ENCODE results near the gene ZNF154. TPM values are rescaled to one million over a fixed set of nuclear protein-coding genes. Genes with fewer than 3 reads are reported as not detected.
A peak's percentile ranks its signal among the peaks of the same experiment; 100 is the strongest.

Gene ZNF154
- total and polyA plus RNA-seq, 2 donors (not counting 1 experiment from before 2014, with no cell fraction given), result 25.4 to 40.4 TPM

DNA sequence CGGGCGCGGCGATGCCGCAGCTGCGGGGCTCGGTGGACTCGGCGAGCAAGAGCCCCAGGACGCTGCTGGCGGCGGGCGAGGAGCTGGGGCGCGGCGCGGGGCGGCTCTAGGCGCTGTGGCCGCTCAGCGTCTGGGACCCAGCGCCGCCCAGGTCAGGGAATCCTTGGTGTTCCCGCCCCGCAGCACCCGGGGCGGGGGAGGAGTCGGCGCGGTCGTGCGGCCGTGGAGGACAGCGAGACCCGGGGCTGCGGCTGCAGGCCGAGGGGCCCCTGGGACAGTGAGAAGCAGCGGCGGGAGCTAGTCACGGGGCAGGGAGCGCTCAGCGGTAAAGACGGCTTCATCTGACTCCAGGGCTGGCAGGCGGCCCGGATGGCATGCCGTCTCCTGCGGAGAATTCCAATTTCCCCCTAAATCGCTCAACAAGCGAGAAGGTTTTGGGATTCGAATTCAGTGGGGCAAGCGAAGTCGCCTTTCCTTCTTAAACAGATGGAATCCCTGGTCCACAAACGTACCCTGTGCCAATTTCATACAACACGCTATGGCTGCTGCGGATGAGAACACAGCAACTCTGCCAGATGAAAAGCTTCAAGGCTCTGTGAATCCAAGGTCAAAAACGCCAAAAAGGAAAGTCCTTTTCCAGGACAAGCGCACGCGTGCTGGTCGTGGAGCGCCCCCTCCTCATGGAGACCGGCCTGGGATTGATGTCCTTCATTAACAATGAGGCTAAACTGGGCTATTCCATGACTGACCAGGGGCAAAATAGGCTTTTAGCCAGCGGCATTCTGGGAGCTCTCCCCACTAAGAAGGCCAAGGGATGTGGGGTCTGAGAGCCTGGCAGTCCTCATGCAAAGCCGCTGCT is 44.5 kb downstream of the ZNF154 start:
- WGBS (ENCODE audit: insufficient coverage), result 5% methylated on average over 62 of the region's 64 CpGs
- POLR2A ChIA-PET, result interaction anchor here (0.6 kb wide), 1 partner anchor 58 kb away, joined by 3 read pairs; no protein-coding TSS in a partner anchor

DNA sequence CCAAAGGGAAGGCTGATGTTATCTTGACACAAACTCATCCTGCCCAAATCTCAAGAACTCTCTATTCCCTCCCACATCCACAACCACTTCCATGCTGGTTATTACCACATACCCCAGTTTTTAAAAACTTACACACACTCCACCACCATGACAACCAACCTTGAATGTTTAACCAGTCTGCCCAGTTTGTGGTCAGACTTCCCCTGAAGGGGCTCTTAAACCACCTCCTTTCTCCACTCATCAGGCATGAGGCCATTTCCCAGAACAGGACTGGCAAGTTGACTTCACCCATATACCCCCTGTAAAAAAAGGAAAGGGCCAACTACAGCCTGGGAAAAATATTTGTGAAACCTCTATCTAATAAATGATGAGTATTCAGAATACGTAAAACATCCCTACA is 52.7 kb downstream of the ZNF154 start:
- no peak for DNase-seq
- Histone ChIP-seq H3K36me3 (replicated peaks in 1 of 2; ENCODE audit: control extremely low read depth in 1 of 2, control insufficient read depth in 1 of 2, extremely low read depth in 1 of 2, insufficient read depth in 2 of 2, low read length in 1 of 2) (no peaks in the 10 kb centered on the region), H3K27ac (ENCODE audit: low read length in 2 of 2) (no peak overlapping the region), H3K79me2 (ENCODE audit: control insufficient read depth, insufficient read depth, low read length) (no peaks in the 10 kb centered on the region), H3K4me3 (ENCODE audit: control extremely low read depth in 1 of 5, extremely low read depth in 1 of 5, insufficient read depth in 1 of 5, low read depth in 2 of 5, low read length in 4 of 5) (no peak overlapping the region), H3K9me3 (ENCODE audit: control extremely low read depth in 1 of 3, control insufficient read depth in 2 of 3, insufficient read depth in 1 of 3, low read length in 2 of 3) (peaks cover 1 to 4% (median 2%) of the 10 kb centered on the region in 3 donors), H4K20me1 (ENCODE audit: control insufficient read depth, insufficient read depth, low read length, poor library complexity, severe bottlenecking) (no peaks in the 10 kb centered on the region), H3K4me1 (ENCODE audit: control insufficient read depth in 2 of 2, insufficient read depth in 2 of 2, low read length in 2 of 2) (no peaks in the 10 kb centered on the region), H3K27me3 (replicated peaks in 1 of 4; ENCODE audit: control extremely low read depth in 1 of 4, control insufficient read depth in 3 of 4, insufficient read depth in 4 of 4, low read length in 3 of 4) (peaks cover 0 to 13% (median 5%) of the 10 kb centered on the region in 4 experiments), H3K4me2 (replicated peaks; ENCODE audit: low read depth, low read length, poor library complexity, severe bottlenecking) (no peak overlapping the region), H2AFZ (ENCODE audit: insufficient read depth, low read depth, low read length, poor library complexity, severe bottlenecking) (no peak overlapping the region), H3K9ac (ENCODE audit: low read length) (no peak overlapping the region)
- H3K27me3 Mint-ChIP-seq, result peaks cover 71% of the 10 kb centered on the region
- no peak overlapping the region for H3K4me3 Mint-ChIP-seq
- H3K27ac Mint-ChIP-seq, result no peak overlapping the region
- no CpG with 5 or more reads among the region's 1 CpG for WGBS (ENCODE audit: insufficient coverage)
- TF ChIP-seq, protein P1, sequence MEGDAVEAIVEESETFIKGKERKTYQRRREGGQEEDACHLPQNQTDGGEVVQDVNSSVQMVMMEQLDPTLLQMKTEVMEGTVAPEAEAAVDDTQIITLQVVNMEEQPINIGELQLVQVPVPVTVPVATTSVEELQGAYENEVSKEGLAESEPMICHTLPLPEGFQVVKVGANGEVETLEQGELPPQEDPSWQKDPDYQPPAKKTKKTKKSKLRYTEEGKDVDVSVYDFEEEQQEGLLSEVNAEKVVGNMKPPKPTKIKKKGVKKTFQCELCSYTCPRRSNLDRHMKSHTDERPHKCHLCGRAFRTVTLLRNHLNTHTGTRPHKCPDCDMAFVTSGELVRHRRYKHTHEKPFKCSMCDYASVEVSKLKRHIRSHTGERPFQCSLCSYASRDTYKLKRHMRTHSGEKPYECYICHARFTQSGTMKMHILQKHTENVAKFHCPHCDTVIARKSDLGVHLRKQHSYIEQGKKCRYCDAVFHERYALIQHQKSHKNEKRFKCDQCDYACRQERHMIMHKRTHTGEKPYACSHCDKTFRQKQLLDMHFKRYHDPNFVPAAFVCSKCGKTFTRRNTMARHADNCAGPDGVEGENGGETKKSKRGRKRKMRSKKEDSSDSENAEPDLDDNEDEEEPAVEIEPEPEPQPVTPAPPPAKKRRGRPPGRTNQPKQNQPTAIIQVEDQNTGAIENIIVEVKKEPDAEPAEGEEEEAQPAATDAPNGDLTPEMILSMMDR (IDR thresholded peaks at IDR 0.05), result no peak
- TF ChIP-seq EZH2 (IDR thresholded peaks at IDR 0.05; ENCODE audit: borderline replicate concordance, insufficient read depth, low read depth, low read length, poor library complexity, severe bottlenecking), result no peak
- ChIA-PET CTCF (no interaction called here), POLR2A (no interaction called here)
- H3K9me3 Mint-ChIP-seq (ENCODE audit: insufficient read depth), result peaks cover 4% of the 10 kb centered on the region
- intact Hi-C loops (cut with micrococcal nuclease), result no loop called here
- H3K4me1 Mint-ChIP-seq, result no peaks in the 10 kb centered on the region
- ATAC-seq (ENCODE audit: low read depth), result no peak

More for the DNA sequence above, 44.5 kb downstream of the ZNF154 start:
- H3K79me2 ChIP-seq (ENCODE audit: control insufficient read depth, insufficient read depth, low read length), result no peaks in the 10 kb centered on the region
- Mint-ChIP-seq H3K27me3 (peaks cover 32% of the 10 kb centered on the region), H3K27ac (no peak overlapping the region), H3K4me3 (peak overlapping the region; percentile 73), H3K9me3 (ENCODE audit: insufficient read depth) (no peaks in the 10 kb centered on the region), H3K4me1 (peaks cover 13% of the 10 kb centered on the region)
- intact Hi-C loops (cut with micrococcal nuclease), result no loop called here
- peaks cover 9 to 13% of the 10 kb centered on the region in 2 donors for H3K4me1 ChIP-seq (ENCODE audit: control insufficient read depth in 2 of 2, insufficient read depth in 2 of 2, low read length in 2 of 2)
- peaks cover 0 to 3% (median 1%) of the 10 kb centered on the region in 3 donors for H3K9me3 ChIP-seq (ENCODE audit: control extremely low read depth in 1 of 3, control insufficient read depth in 2 of 3, insufficient read depth in 1 of 3, low read length in 2 of 3)
- no peak for TF ChIP-seq EZH2 (IDR thresholded peaks at IDR 0.05; ENCODE audit: borderline replicate concordance, insufficient read depth, low read depth, low read length, poor library complexity, severe bottlenecking)
- TF ChIP-seq, protein P1 (IDR thresholded peaks at IDR 0.05), result no peak
- H4K20me1 ChIP-seq (ENCODE audit: control insufficient read depth, insufficient read depth, low read length, poor library complexity, severe bottlenecking), result no peaks in the 10 kb centered on the region
- peak overlapping the region; percentile 75 for H2AFZ ChIP-seq (ENCODE audit: insufficient read depth, low read depth, low read length, poor library complexity, severe bottlenecking)
- CTCF ChIA-PET, result no interaction called here
- H3K27me3 ChIP-seq (replicated peaks in 1 of 4; ENCODE audit: control extremely low read depth in 1 of 4, control insufficient read depth in 3 of 4, insufficient read depth in 4 of 4, low read length in 3 of 4), result peaks cover 0 to 51% (median 16%) of the 10 kb centered on the region in 4 experiments
- H3K36me3 ChIP-seq (replicated peaks in 1 of 2; ENCODE audit: control extremely low read depth in 1 of 2, control insufficient read depth in 1 of 2, extremely low read depth in 1 of 2, insufficient read depth in 2 of 2, low read length in 1 of 2), result no peaks in the 10 kb centered on the region
- peak; percentile 45 for ATAC-seq (ENCODE audit: low read depth)
- H3K9ac ChIP-seq (ENCODE audit: low read length), result peak overlapping the region; percentile 57
- peak overlapping the region in 4 of 5 experiments; percentile 4 to 64 (median 42) for H3K4me3 ChIP-seq (ENCODE audit: control extremely low read depth in 1 of 5, extremely low read depth in 1 of 5, insufficient read depth in 1 of 5, low read depth in 2 of 5, low read length in 4 of 5)
- H3K4me2 ChIP-seq (replicated peaks; ENCODE audit: low read depth, low read length, poor library complexity, severe bottlenecking), result peak overlapping the region; percentile 87
- H3K27ac ChIP-seq (ENCODE audit: low read length in 2 of 2), result no peak overlapping the region
- peak; percentile 51 for DNase-seq

Data from B cell (primary cell).